Endothelial cell of umbilical vein (primary cell): ENCODE results near the gene GOLGA8J. TPM values are rescaled to one million over a fixed set of nuclear protein-coding genes. Genes with fewer than 3 reads are reported as not detected.

ENCODE experiments used
- BruUV-seq: library from RNA; stranded (reverse); fragments of 400-500 nt; replicated peaks from 2 replicates; lab custom pipeline; 2021; lab: Mats Ljungman, UMichigan
- CTCF ChIA-PET: fragments of 300-600, 350-600 bp; sonication (Branson Sonifier 250); formaldehyde crosslinking; loops from one replicate; lab custom pipeline; 2021; ENCODE audit warnings: antibody characterized with exemption, inconsistent platforms; lab: Charles Lee
- POLR2A ChIA-PET: fragments of 300-600, 350-600 bp; sonication (Branson Sonifier 250); formaldehyde crosslinking; loops from one replicate; lab custom pipeline; 2021; ENCODE audit warnings: antibody characterized with exemption, inconsistent platforms; lab: Charles Lee
- DNase-seq: peaks from one replicate; pipeline ENCODE4 v3.0.0-alpha.2; 2011; ENCODE audit warnings: low read depth, low spot score
- FAIRE-seq: peaks from 2 replicates; lab custom pipeline; 2011; peaks lifted over from hg19 to GRCh38; lab: Jason Lieb, UNC
- H2AFZ ChIP-seq: 2 replicates; pipeline ENCODE4 v1.6.0; 2012; ENCODE audit warnings: low read depth, low read length, control low read depth, inconsistent platforms
- H3K27ac ChIP-seq: 2 replicates; pipeline ENCODE4 v1.5.1; 2011; ENCODE audit warnings: low read depth, mild to moderate bottlenecking, control low read depth, low read length, moderate library complexity; ENCODE audit not compliant: insufficient read depth
- H3K27me3 ChIP-seq, 2 experiments: 2 replicates each; pipeline versions ENCODE4 v1.6.0 to v1.6.1; 2011; ENCODE audit warnings: low read length in 2 of 2, mixed read lengths in 1 of 2; ENCODE audit not compliant: control insufficient read depth in 2 of 2, insufficient read depth in 2 of 2
- H3K36me3 ChIP-seq, 2 experiments: 2 replicates in 1 of 2; 3 replicates in 1 of 2; pipeline ENCODE4 v1.5.1; 2011; ENCODE audit warnings: low read length in 2 of 2, mild to moderate bottlenecking in 1 of 2, moderate library complexity in 1 of 2; ENCODE audit not compliant: control insufficient read depth in 2 of 2, insufficient read depth in 2 of 2; ENCODE audit errors: extremely low read depth in 1 of 2
- H3K4me1 ChIP-seq: 3 replicates; pipeline ENCODE4 v1.5.1; 2011; ENCODE audit warnings: mild to moderate bottlenecking, low read length; ENCODE audit not compliant: control insufficient read depth, insufficient read depth; ENCODE audit errors: extremely low read depth
- H3K4me2 ChIP-seq: 2 replicates; pipeline ENCODE4 v1.6.1; 2011; ENCODE audit warnings: low read length, control low read depth, mixed read lengths; ENCODE audit not compliant: insufficient read depth
- H3K4me3 ChIP-seq, 3 experiments: fragments of 200-600 bp in 1 of 3; sonication (generic), shearing (Covaris generic) in 1 of 3; replicated peaks in 1 of 3; 2 replicates each; pipeline ENCODE4 v1.5.1; 2011 to 2016; ENCODE audit warnings: control low read depth in 3 of 3, low read length in 3 of 3, mild to moderate bottlenecking in 2 of 3, inconsistent platforms in 1 of 3, low read depth in 1 of 3, moderate library complexity in 1 of 3; ENCODE audit not compliant: insufficient read depth in 1 of 3
- H3K79me2 ChIP-seq: 2 replicates; pipeline ENCODE4 v1.6.0; 2012; ENCODE audit warnings: low read length, inconsistent platforms; ENCODE audit not compliant: control insufficient read depth, insufficient read depth
- H3K9ac ChIP-seq: replicated peaks from 2 replicates; pipeline ENCODE3; 2011; ENCODE audit warnings: low read length, control low read depth; ENCODE audit not compliant: insufficient read depth; ENCODE audit errors: extremely low read depth
- H3K9me1 ChIP-seq: replicated peaks from 3 replicates; pipeline ENCODE4 v1.6.0; 2011; ENCODE audit warnings: mild to moderate bottlenecking, low read length; ENCODE audit not compliant: control insufficient read depth, insufficient read depth; ENCODE audit errors: extremely low read depth
- H3K9me3 ChIP-seq: replicated peaks from 2 replicates; pipeline ENCODE4 v1.5.1; 2012; ENCODE audit warnings: low read length, inconsistent platforms; ENCODE audit not compliant: control insufficient read depth, insufficient read depth
- H4K20me1 ChIP-seq: replicated peaks from 2 replicates; pipeline ENCODE3; 2011; ENCODE audit warnings: mild to moderate bottlenecking, low read length; ENCODE audit not compliant: control insufficient read depth, insufficient read depth; ENCODE audit errors: extremely low read depth
- EZH2 ChIP-seq: IDR thresholded peaks from 2 replicates; pipeline ENCODE4 v1.6.1; 2012; ENCODE audit warnings: borderline replicate concordance, low read depth, mild to moderate bottlenecking, moderate library complexity, low read length, inconsistent platforms; ENCODE audit not compliant: severe bottlenecking
- FOS ChIP-seq: IDR thresholded peaks from 2 replicates; pipeline ENCODE4 v1.6.1; 2011; ENCODE audit warnings: mild to moderate bottlenecking, low read length, moderate library complexity, borderline replicate concordance; ENCODE audit not compliant: insufficient read depth
- GATA2 ChIP-seq: IDR thresholded peaks from 2 replicates; pipeline ENCODE4 v1.7.0; 2011; ENCODE audit warnings: low read depth, mild to moderate bottlenecking, moderate library complexity, mixed read lengths, low read length; ENCODE audit not compliant: insufficient read length, insufficient read depth
- JUN ChIP-seq: IDR thresholded peaks from 2 replicates; pipeline ENCODE4 v1.6.1; 2011; ENCODE audit warnings: borderline replicate concordance, low read depth; ENCODE audit not compliant: insufficient read length, insufficient read depth
- MYC ChIP-seq: IDR thresholded peaks from one replicate; pipeline ENCODE4 v1.6.1; 2011; ENCODE audit warnings: mild to moderate bottlenecking, low read depth, low read length
- POLR2A ChIP-seq: IDR thresholded peaks from 2 replicates; pipeline ENCODE4 v1.6.1; 2012; ENCODE audit warnings: low read depth, mild to moderate bottlenecking, control low read depth, low read length
- POLR2AphosphoS5 ChIP-seq: IDR thresholded peaks from 2 replicates; pipeline ENCODE4 v1.6.1; 2012; ENCODE audit warnings: low read depth, mild to moderate bottlenecking, control low read depth, low read length, moderate library complexity; ENCODE audit not compliant: insufficient read depth
- dilution Hi-C: fragments of 300-500 bp; cut with MboI; formaldehyde crosslinking; loops from one replicate; pipeline ENCODE4 v1.15.0; 2019; ENCODE audit warnings: low sequenced_read_pairs; ENCODE audit not compliant: extremely low pct_ligation_motif_present
- intact Hi-C: fragments of 100-400 bp; cut with micrococcal nuclease; formaldehyde crosslinking; loops from one replicate; pipeline ENCODE4 v1.10.0; 2022
- polyA plus RNA-seq, 4 experiments: library from polyadenylated mRNA; depleted of rRNA in 3 of 4; stranded (reverse) in 3 of 4; unstranded in 1 of 4; fragments of >200 nt; gene quantifications; 2 replicates each; pipeline versions ENCODE4 v1.2.1 to v1.2.3, GENCODE V29; 2011 to 2012; ENCODE audit warnings: missing spikeins in 1 of 4
- total RNA-seq: library from RNA; stranded (reverse); gene quantifications from 2 replicates; pipeline ENCODE4 v1.2.3, GENCODE V29; 2021
- TF ChIP-seq, protein P1 (sequence below), 2 donors: IDR thresholded peaks; 1 replicate in 1 of 2; 2 replicates in 1 of 2; pipeline ENCODE4 v1.5.1; 2011; ENCODE audit warnings: low read length in 2 of 2, mild to moderate bottlenecking in 2 of 2, moderate library complexity in 2 of 2, control low read depth in 1 of 2, inconsistent platforms in 1 of 2, low read depth in 1 of 2; ENCODE audit not compliant: insufficient read depth in 1 of 2; ENCODE audit errors: extremely low read depth in 1 of 2
- TF ChIP-seq, protein P2 (sequence below): IDR thresholded peaks from 2 replicates; pipeline ENCODE4 v1.6.1; 2011; ENCODE audit not compliant: insufficient read depth, insufficient read length

The GOLGA8J gene
- total and polyA plus RNA-seq, 2 donors (not counting 3 experiments of a cell fraction or from before 2014, with no cell fraction given), result not detected

DNA sequence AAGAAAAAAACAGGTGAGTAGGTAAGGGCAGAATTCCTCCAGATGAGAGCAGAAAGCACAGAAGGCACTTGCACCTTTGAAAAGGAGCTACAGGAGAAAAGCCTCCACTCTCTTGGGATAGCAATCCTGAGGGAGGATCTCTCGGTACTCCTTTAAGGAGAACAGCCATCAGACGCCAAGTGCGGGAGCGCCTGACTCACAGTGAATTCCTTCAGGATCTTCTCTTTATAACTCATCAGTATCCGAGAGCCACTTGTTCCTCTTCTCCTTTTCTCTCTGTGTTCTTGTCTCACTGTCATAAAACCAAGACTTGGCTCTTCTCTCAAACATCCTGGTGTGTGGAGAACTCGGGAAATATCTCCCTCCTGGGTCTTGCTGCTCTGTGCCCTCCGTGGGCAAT, 10.1 kb upstream of the GOLGA8J start:
- TF ChIP-seq, protein P1, sequence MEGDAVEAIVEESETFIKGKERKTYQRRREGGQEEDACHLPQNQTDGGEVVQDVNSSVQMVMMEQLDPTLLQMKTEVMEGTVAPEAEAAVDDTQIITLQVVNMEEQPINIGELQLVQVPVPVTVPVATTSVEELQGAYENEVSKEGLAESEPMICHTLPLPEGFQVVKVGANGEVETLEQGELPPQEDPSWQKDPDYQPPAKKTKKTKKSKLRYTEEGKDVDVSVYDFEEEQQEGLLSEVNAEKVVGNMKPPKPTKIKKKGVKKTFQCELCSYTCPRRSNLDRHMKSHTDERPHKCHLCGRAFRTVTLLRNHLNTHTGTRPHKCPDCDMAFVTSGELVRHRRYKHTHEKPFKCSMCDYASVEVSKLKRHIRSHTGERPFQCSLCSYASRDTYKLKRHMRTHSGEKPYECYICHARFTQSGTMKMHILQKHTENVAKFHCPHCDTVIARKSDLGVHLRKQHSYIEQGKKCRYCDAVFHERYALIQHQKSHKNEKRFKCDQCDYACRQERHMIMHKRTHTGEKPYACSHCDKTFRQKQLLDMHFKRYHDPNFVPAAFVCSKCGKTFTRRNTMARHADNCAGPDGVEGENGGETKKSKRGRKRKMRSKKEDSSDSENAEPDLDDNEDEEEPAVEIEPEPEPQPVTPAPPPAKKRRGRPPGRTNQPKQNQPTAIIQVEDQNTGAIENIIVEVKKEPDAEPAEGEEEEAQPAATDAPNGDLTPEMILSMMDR (IDR thresholded peaks at IDR 0.05; ENCODE audit: extremely low read depth in 1 of 2, insufficient read depth in 1 of 2, low read depth in 1 of 2, low read length in 2 of 2), result no peak
- TF ChIP-seq, protein P2, sequence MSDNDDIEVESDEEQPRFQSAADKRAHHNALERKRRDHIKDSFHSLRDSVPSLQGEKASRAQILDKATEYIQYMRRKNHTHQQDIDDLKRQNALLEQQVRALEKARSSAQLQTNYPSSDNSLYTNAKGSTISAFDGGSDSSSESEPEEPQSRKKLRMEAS, result no peak
- no peak for TF ChIP-seq POLR2AphosphoS5
- no peak for TF ChIP-seq FOS
- no peak for TF ChIP-seq MYC
- no peak for TF ChIP-seq POLR2A
- TF ChIP-seq EZH2, result no peak
- TF ChIP-seq GATA2, result no peak
- no peak for TF ChIP-seq JUN
- intact Hi-C loops, result loop anchor here (5.0 kb wide), 1 partner anchor 335 kb away; no protein-coding TSS in a partner anchor
- H3K4me2 ChIP-seq, result no peak overlapping the region
- H3K79me2 ChIP-seq, result no peaks in the 10 kb centered on the region
- no peak overlapping the region for H3K9ac ChIP-seq
- H3K27ac ChIP-seq, result no peak overlapping the region
- ChIA-PET CTCF (interaction anchor here (6.2 kb wide), 2 partner anchors 325 to 404 kb away, joined by 70 to 73 read pairs; no protein-coding TSS in a partner anchor), POLR2A (no interaction called here)
- H4K20me1 ChIP-seq, result no peaks in the 10 kb centered on the region
- H3K4me1 ChIP-seq, result no peaks in the 10 kb centered on the region
- no peak for DNase-seq
- no peaks in the 10 kb centered on the region for H3K9me3 ChIP-seq
- no peaks in the 10 kb centered on the region for H3K9me1 ChIP-seq
- peaks cover 0 to 2% of the 10 kb centered on the region in 2 experiments for H3K27me3 ChIP-seq
- BruUV-seq, result no TSS peak
- FAIRE-seq, result no peak
- no peak overlapping the region for H3K4me3 ChIP-seq
- dilution Hi-C loops, result no loop called here
- no peaks in the 10 kb centered on the region for H3K36me3 ChIP-seq
- H2AFZ ChIP-seq, result no peak overlapping the region
